Mucosa of descending colon (tissue), 3 donors: ENCODE data around the gene EHBP1. TPM values are rescaled to one million over a fixed set of nuclear protein-coding genes. Genes with fewer than 3 reads are reported as not detected.
A peak's percentile ranks its signal among the peaks of the same experiment; 100 is the strongest.

Experiments used
- ATAC-seq: fragments of 200-7000 bp; cut with Tn5 transposase; one replicate; pipeline ENCODE4 v1.9.1; 2020; ENCODE audit warnings: mild to moderate bottlenecking, moderate library complexity
- DNase-seq, 3 donors: peaks; one replicate each; pipeline ENCODE4 v3.0.0-alpha.2; 2020
- H3K36me3 ChIP-seq: fragments of 200-600 bp; one replicate; pipeline ENCODE4 v1.8.0; 2021; ENCODE audit warnings: low read depth, mild to moderate bottlenecking
- H3K4me1 ChIP-seq: fragments of 200-600 bp; one replicate; pipeline ENCODE4 v1.8.0; 2021; ENCODE audit warnings: low read depth, mild to moderate bottlenecking
- H3K4me3 ChIP-seq: fragments of 200-600 bp; one replicate; pipeline ENCODE4 v1.8.0; 2021; ENCODE audit warnings: mild to moderate bottlenecking
- H3K9me3 ChIP-seq: fragments of 200-600 bp; one replicate; pipeline ENCODE4 v1.8.0; 2021; ENCODE audit warnings: mild to moderate bottlenecking
- intact Hi-C, 2 donors: fragments of 100-400 bp; cut with DNase I in 1 of 2; cut with micrococcal nuclease in 1 of 2; formaldehyde crosslinking; loops; one replicate each; pipeline versions ENCODE4 v1.11.0 to v1.11.1; 2022; cut with DNase I, micrococcal nuclease
- total RNA-seq, 3 donors: library from RNA; stranded (reverse); fragmentation: NEBNext Ultra II Directional in 2 of 3; extraction: Animal tissue kit (Norgen Biotek cat#: 25700) in 2 of 3; gene quantifications; one replicate each; pipeline versions ENCODE4 v1.2.1 to v1.2.4, GENCODE V29; 2021 to 2023
- TF ChIP-seq, protein P1 (sequence below): fragments of 200-600 bp; IDR thresholded peaks from one replicate; pipeline ENCODE4 v1.8.0; 2022; ENCODE audit warnings: antibody characterized with exemption, mild to moderate bottlenecking
- donor health status: DM: no; HTN: no; CAD: no; lungs with moderate emphysema.
- donor health status: DM: no; HTN: no; CAD: no.
- donor health status: DM: no; HTN: yes; CAD: no.

EHBP1 gene
- total RNA-seq, 3 donors from 2014 or later = 26.9 to 136 (median 28.2) TPM

DNA sequence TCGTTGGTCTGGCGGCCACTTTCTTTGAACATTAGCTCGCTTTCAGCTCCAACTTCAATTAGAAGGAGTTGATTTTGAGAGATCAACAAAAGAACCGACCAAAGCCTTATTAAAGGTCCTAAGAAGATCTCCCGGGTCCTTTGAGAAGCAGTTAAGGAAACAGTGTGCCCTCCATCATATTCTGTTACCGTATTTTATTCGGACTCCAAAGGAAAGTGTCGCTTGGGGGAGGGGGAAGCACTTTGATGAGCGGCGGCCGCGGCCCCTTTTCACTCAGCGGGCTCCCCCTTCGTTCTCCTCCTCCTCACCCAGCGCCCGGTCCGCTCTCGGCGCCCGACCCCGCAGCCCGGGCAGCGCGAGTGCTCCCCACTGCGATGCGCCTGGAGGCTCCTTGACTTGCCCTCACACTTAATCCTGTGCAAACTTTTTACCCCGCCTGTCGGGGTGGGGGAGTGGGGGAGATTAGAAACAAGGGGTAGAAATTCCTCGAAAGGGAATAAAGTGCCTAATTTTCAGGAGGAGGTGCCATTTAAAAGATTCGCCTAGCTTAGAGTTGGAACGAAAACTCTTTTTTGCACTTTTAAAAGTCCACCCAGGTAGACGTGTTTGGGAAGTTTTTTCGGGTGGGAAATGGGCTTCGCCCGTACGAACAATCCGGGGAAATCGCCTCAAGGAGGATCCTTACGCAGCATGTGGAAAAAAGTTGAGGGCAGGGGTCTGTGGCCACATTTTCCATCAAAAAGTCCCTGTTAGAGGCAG lies 343.9 kb downstream of the EHBP1 start:
- Histone ChIP-seq H3K36me3 (no peaks in the 10 kb centered on the region), H3K9me3 (no peaks in the 10 kb centered on the region), H3K4me3 (no peak overlapping the region), H3K4me1 (peaks cover 35% of the 10 kb centered on the region)
- ATAC-seq = no peak
- TF ChIP-seq, protein P1, sequence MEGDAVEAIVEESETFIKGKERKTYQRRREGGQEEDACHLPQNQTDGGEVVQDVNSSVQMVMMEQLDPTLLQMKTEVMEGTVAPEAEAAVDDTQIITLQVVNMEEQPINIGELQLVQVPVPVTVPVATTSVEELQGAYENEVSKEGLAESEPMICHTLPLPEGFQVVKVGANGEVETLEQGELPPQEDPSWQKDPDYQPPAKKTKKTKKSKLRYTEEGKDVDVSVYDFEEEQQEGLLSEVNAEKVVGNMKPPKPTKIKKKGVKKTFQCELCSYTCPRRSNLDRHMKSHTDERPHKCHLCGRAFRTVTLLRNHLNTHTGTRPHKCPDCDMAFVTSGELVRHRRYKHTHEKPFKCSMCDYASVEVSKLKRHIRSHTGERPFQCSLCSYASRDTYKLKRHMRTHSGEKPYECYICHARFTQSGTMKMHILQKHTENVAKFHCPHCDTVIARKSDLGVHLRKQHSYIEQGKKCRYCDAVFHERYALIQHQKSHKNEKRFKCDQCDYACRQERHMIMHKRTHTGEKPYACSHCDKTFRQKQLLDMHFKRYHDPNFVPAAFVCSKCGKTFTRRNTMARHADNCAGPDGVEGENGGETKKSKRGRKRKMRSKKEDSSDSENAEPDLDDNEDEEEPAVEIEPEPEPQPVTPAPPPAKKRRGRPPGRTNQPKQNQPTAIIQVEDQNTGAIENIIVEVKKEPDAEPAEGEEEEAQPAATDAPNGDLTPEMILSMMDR = no peak
- DNase-seq = peak in 1 of 3 donors; percentile 32
- intact Hi-C loops = no loop called here

DNA sequence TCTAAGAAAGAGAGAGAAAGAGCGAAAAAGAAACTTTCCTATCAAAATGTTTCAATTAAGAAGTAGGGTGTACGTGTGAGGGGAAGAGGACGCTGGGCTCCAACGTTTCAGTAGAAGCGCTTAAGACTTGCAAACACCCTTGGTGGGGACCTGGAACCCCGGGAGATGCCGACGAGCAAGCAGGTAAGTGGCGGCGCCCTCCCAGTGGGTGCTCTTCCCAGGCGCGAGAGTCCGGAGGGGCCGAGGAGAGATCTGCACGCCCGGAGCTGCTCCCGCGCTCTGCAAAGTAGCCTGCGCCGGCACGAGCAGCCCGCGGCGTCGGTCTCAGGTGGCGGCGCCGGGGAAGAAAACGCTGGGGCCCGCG lies 344.4 kb downstream of the EHBP1 start:
- peak in 1 of 3 donors; percentile 6 for DNase-seq
- peak; percentile 33 for ATAC-seq
- TF ChIP-seq, protein P1 = no peak
- no peaks in the 10 kb centered on the region for H3K9me3 ChIP-seq
- peaks cover 37% of the 10 kb centered on the region for H3K4me1 ChIP-seq
- H3K36me3 ChIP-seq = no peaks in the 10 kb centered on the region
- intact Hi-C loops = no loop called here
- H3K4me3 ChIP-seq = no peak overlapping the region

DNA sequence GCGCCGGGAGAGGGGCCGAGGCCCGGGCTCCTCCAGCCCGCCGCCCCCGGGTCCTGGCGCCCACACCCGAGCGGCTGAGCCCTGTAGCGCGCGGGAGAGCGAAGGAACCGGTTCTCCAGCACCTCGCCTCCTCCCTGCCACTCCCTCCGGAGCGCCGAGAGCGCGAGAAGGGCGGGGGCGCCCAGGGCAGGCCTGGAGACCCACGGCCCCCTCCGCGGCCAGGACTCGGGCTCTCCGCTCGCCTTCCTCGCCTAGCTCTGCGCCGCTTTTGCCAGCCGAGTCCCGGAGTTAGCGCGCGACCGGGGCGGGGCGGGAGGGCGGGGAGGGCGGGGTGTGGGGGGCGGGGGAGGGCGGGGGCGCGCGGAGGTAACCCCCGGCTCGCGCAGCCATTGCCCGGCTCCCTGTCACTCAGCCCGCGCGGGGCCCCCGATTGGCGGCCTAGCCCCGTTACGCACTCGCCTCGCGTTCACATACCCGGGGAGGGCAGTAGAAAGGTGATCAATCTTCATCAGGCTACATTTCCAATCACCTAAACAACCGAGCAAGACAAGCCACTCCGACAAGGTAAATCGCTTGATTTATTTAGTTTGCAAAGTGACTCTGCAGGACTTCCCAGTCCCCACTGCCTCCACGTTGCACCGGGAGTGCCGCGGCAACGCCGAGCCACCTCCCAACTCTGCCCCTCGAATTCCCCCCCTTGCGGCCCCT lies 345.0 kb downstream of the EHBP1 start, which contains the start of gene OTX1:
TSS of gene OTX1 (plus strand) at position 497 of the 708 bp plus-strand sequence. CDS start 2,161 bp downstream, outside the sequence.
- Histone ChIP-seq H3K9me3 (no peaks in the 10 kb centered on the region), H3K4me1 (peaks cover 42% of the 10 kb centered on the region), H3K36me3 (no peaks in the 10 kb centered on the region), H3K4me3 (no peak within 1 kb of the TSS)
- ATAC-seq = peak; percentile 70
- TF ChIP-seq, protein P1 = no peak
- DNase-seq = peak; percentile 61 to 80 (median 63)
- intact Hi-C loops = no loop called here

DNA sequence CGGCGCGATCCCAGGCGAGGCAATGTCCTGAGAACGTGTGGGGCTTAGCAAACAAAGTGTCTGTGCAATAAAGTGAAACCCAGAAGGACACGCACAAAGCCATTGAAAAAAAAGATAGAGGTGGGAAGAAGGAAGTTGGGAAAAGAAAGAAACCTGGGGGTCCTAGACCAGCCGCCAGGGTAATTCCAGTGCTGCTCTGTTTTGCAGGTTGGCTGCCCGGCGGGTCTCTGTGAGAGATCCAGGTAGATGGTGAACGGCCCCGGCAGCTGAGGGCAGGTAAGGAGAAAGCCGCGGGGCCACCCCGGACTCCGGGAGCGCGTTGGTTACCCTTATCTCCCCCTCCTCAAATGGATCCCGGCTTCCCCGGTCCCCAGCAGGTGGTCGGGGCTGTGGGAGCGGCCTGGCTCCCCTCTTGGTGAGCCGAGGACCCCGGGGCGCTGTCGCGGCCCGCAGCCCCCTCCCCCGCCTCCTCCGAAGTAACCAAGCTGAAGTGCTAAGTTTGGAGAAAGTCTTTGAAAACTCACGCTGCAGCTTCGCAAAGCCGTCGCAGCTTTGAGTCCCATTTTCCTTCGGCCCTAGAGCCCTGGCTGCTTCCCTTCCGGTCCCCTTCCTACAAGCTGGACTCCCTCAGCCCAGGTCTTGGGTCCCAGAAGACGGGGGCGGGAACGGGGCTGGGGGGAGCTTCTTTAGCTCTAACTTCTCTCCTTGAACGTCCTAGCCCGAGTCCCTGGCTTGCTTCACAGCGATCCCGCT lies 345.7 kb downstream of the EHBP1 start:
- TF ChIP-seq, protein P1 = no peak
- Histone ChIP-seq H3K36me3 (no peaks in the 10 kb centered on the region), H3K4me3 (no peak overlapping the region), H3K4me1 (peaks cover 47% of the 10 kb centered on the region), H3K9me3 (no peaks in the 10 kb centered on the region)
- DNase-seq (peak in 2 of 3 donors; percentile 7 to 33), ATAC-seq (no peak)
- intact Hi-C loops = no loop called here

DNA sequence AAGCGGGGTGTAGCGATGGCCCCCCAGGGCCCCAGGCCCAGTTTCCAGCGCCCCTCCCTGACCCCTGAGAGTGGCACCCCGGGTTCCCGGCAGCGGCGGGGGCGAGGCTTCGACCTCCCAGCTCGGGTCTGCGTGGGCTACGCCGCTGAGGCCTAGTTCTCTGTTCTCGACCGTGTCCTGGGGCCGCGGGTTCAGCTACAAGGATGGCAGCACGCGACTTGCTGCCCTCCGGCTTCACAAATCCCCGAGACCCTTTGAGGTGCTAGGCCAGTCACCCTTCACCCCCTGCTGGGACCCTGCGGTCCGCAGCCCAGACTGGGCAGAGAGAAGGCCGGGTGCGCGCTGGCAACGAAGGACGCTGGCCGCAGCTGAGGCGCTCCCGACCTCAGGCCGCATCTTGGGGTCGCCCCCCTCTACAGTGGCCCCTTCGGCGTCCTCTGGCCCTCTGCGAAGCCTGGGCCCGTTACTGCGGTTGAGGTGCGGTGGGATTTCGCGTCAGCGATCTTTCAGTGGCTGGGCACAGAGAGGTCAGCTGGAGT lies 346.4 kb downstream of the EHBP1 start:
- ATAC-seq (no peak), DNase-seq (peak in 1 of 3 donors; percentile 27)
- TF ChIP-seq, protein P1 = no peak
- no peak overlapping the region for H3K4me3 ChIP-seq
- no peaks in the 10 kb centered on the region for H3K36me3 ChIP-seq
- peaks cover 49% of the 10 kb centered on the region for H3K4me1 ChIP-seq
- no peaks in the 10 kb centered on the region for H3K9me3 ChIP-seq
- intact Hi-C loops = no loop called here
